ENCODE results near the gene ADCY9. TPM values are rescaled to one million over a fixed set of nuclear protein-coding genes. Genes with fewer than 3 reads are reported as not detected.

The ADCY9 gene
- total and polyA plus RNA-seq, 4 donors, result 7.9 to 40.1 (median 24.7) TPM

DNA sequence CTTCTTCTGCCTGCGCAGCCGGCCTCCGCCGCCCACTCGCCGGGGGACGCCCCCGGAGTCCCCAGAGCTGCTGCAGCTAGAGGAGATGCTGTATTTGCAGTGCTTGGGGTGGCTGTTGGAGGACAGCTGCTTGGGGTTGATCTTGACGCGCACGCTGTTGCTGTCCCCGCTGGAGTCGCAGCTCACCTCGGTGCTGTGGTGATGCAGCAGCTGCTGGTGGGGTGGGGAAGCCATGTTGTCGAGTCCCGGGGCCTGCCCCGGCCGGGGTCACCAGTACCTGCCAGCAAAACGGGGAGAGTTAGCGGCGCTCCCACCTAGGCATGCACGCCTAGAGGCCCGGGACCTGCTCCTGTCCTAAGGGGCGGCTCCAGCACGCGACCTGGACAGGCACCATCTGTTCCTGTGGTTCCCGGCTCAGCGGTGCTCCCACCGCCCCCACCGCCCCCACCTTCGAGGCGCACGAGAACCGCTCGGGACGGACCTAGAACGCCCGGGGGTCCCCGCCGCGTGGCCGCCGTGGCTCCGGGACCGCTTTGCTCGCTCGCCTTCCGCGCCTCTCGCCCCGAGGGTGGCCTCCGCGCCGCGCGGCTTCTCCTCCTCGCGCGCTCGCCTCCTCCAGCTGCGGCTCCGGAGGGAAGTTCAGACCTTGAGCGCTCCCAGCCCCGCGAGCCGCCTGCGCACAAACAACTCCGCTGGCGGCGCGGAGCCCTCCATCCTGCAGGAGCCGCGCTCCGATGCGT lies 863 bp downstream of the ADCY9 start:
- WGBS, 2 donors, result 1% methylated on average over 58 to 75 of the region's 75 CpGs
- Histone ChIP-seq H3K36me3 (ENCODE audit: control insufficient read depth in 1 of 2, insufficient read depth in 2 of 2, low read length in 1 of 2) (no peaks in the 10 kb centered on the region), H3K9me3 (ENCODE audit: control insufficient read depth, low read length) (no peaks in the 10 kb centered on the region), H3K27ac (ENCODE audit: low read depth in 1 of 2, low read length in 2 of 2) (peak overlapping the region; percentile 34 to 36), H3K4me3 (ENCODE audit: low read length in 2 of 2) (peak overlapping the region; percentile 86 to 88), H3K27me3 (ENCODE audit: control insufficient read depth in 1 of 2, insufficient read depth in 2 of 2, low read length in 1 of 2) (no peaks in the 10 kb centered on the region), H3K4me1 (ENCODE audit: control insufficient read depth in 1 of 2, insufficient read depth in 2 of 2, low read length in 2 of 2) (no peaks in the 10 kb centered on the region)
- intact Hi-C loops (cut with DNase I), result loop anchor here in 1 of 2 donors (5.0 to 10.0 kb wide), 3 partner anchors 67 to 158 kb away; no protein-coding TSS in a partner anchor
- DNase-seq (peak; percentile 76 to 88), ATAC-seq (ENCODE audit: low FRiP score) (peak; percentile 33)

DNA sequence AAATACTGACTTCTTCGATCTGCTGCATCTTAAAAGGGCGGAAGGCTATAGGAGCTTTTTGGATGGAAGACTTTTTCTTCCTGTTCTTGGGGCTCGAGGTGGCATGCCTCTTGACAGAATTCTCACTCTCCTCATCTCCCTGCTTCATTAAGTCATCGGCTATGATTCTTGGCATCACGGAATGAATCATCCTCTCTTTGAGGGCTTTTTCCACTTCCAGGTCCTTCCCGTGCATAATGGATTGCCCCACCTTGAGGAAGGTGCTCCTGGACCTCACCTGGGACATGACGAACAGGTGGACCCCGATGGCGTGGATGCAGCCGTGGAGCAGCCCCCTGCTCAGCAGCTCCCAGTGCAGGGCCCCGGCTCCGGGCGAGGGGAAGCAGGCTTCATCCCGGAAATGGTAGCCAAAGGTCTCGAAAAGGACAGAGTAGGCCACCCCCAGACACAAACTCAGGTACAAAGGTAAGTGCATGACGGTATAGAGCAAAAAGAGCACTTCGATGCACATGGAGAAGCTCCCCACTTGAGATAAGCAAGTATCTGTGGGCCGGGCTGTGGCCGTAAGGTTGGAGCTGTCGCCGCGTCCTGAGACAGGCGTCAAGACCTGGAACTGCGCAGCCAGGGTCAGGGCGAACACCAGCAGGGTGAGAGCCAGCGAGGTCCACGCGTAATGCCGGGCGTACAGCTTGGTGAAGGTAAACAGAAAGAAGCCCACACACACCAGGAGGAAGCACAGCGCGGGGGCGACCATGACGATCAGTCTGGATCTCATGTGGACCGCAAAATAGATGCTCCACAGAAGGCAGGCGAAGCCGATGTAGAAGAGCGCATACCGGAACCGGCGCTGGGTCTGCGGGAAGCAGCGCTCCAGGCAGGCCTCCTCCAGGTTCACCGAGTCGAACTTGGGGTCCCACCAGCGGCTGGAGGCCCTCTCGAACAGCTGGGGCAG lies 1.7 kb downstream of the ADCY9 start:
- peak; percentile 60 to 78 for DNase-seq
- no peaks in the 10 kb centered on the region for H3K36me3 ChIP-seq (ENCODE audit: control insufficient read depth in 1 of 2, insufficient read depth in 2 of 2, low read length in 1 of 2)
- intact Hi-C loops (cut with DNase I), result loop anchor here (1.0 to 10.0 kb wide), 6 partner anchors 62 to 157 kb away; no protein-coding TSS in a partner anchor
- H3K27ac ChIP-seq (ENCODE audit: low read depth in 1 of 2, low read length in 2 of 2), result peak overlapping the region in 1 of 2 donors; percentile 34
- peak overlapping the region; percentile 86 to 88 for H3K4me3 ChIP-seq (ENCODE audit: low read length in 2 of 2)
- peak; percentile 4 for ATAC-seq (ENCODE audit: low FRiP score)
- no peaks in the 10 kb centered on the region for H3K4me1 ChIP-seq (ENCODE audit: control insufficient read depth in 1 of 2, insufficient read depth in 2 of 2, low read length in 2 of 2)
- 26 to 31% methylated on average over 47 of the region's 47 CpGs for WGBS, 2 donors
- H3K27me3 ChIP-seq (ENCODE audit: control insufficient read depth in 1 of 2, insufficient read depth in 2 of 2, low read length in 1 of 2), result no peaks in the 10 kb centered on the region
- no peaks in the 10 kb centered on the region for H3K9me3 ChIP-seq (ENCODE audit: control insufficient read depth, low read length)

DNA sequence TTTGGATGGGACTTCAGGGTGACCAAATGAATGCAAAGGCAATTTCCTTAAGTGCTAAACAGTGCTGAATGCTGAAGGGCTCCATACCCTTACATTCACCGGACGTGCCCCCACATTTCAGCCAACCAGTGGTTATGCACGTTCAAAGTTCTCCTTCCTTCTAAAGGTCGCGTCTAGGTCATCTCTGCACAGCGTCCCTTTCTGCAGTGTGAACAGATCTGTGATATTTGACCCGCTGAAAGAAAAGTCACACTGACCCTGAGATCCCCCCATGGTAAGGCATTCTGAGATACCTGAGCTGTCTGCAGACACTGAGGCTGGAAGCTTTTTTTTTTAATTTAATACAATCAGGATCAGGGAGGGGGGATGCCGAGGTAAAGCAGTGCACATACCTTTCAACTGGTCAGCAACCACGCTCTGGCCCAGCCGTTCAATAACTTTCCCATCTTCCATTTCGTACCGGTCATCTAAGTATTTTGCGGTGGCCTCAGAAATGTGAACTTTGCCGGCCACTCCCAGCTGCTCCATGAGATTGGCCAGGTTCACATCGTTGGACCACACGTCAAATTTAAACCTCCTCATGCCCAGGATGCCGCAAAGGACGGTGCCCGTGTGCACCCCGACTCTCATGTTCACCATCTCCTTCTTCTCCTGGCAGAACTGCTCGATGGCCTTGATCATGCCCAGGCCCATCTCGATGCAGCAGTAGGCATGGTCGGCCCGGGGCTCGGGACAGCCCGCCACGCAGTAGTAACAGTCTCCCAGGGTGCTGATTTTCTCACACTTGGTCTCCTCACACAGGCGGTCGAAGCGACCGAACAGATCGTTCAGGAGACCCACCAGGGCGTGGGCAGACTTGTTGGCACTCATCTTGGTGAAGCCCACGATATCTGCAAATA lies 2.6 kb downstream of the ADCY9 start:
- H3K9me3 ChIP-seq (ENCODE audit: control insufficient read depth, low read length), result no peaks in the 10 kb centered on the region
- ATAC-seq (ENCODE audit: low FRiP score) (no peak), DNase-seq (peak in 1 of 2 donors; percentile 47)
- no peaks in the 10 kb centered on the region for H3K36me3 ChIP-seq (ENCODE audit: control insufficient read depth in 1 of 2, insufficient read depth in 2 of 2, low read length in 1 of 2)
- peak overlapping the region; percentile 79 to 83 for H3K4me3 ChIP-seq (ENCODE audit: low read length in 2 of 2)
- H3K27ac ChIP-seq (ENCODE audit: low read depth in 1 of 2, low read length in 2 of 2), result peak overlapping the region in 1 of 2 donors; percentile 38
- no peaks in the 10 kb centered on the region for H3K27me3 ChIP-seq (ENCODE audit: control insufficient read depth in 1 of 2, insufficient read depth in 2 of 2, low read length in 1 of 2)
- WGBS, 2 donors, result 15 to 21% methylated on average over 34 of the region's 34 CpGs
- no peaks in the 10 kb centered on the region for H3K4me1 ChIP-seq (ENCODE audit: control insufficient read depth in 1 of 2, insufficient read depth in 2 of 2, low read length in 2 of 2)
- intact Hi-C loops (cut with DNase I), result loop anchor here (1.0 to 10.0 kb wide), 4 partner anchors 61 to 140 kb away; no protein-coding TSS in a partner anchor

GRCh38 chr16:4111748-4112696 lies 4.2 kb downstream of the ADCY9 start:
- intact Hi-C loops (cut with DNase I), result loop anchor here (5.0 to 10.0 kb wide), 3 partner anchors 60 to 127 kb away; no protein-coding TSS in a partner anchor
- no peaks in the 10 kb centered on the region for H3K9me3 ChIP-seq (ENCODE audit: control insufficient read depth, low read length)
- WGBS, 2 donors, result 4 to 6% methylated on average over 16 of the region's 16 CpGs
- no peaks in the 10 kb centered on the region for H3K36me3 ChIP-seq (ENCODE audit: control insufficient read depth in 1 of 2, insufficient read depth in 2 of 2, low read length in 1 of 2)
- H3K4me1 ChIP-seq (ENCODE audit: control insufficient read depth in 1 of 2, insufficient read depth in 2 of 2, low read length in 2 of 2), result peaks cover 0 to 3% of the 10 kb centered on the region in 2 donors
- ATAC-seq (ENCODE audit: low FRiP score), result no peak
- DNase-seq, result peak in 1 of 2 donors; percentile 26
- no peaks in the 10 kb centered on the region for H3K27me3 ChIP-seq (ENCODE audit: control insufficient read depth in 1 of 2, insufficient read depth in 2 of 2, low read length in 1 of 2)
- peak overlapping the region in 1 of 2 donors; percentile 37 for H3K27ac ChIP-seq (ENCODE audit: low read depth in 1 of 2, low read length in 2 of 2)
- peak overlapping the region; percentile 79 to 83 for H3K4me3 ChIP-seq (ENCODE audit: low read length in 2 of 2)

DNA sequence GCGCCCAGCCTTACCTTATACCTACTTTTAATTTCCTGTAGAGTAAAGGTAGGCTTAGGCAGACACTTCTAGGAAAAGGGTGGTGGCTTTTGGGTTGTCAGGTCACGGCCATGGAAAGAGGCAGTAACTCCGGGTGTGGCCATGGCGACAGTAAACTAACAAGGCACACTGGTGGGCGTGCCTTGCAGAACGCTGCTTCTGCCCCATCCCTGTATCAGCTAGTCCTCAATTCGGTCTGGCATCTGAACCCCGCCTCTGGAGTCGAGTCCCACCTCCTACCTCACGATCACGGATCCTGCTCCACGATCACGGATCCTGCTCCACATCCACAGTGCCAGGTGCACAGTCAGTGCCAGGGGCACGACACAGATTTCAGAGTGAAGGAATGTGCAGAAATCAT lies 5.6 kb downstream of the ADCY9 start:
- intact Hi-C loops (cut with DNase I), result loop anchor here (5.0 to 10.0 kb wide), 3 partner anchors 58 to 126 kb away; no protein-coding TSS in a partner anchor
- 24 to 25% methylated on average over 14 of the region's 14 CpGs for WGBS, 2 donors

GRCh38 chr16:4110065-4110464 lies 6.2 kb downstream of the ADCY9 start:
- 84 to 88% methylated on average over 13 of the region's 13 CpGs for WGBS, 2 donors
- ATAC-seq (ENCODE audit: low FRiP score) (no peak), DNase-seq (peak in 1 of 2 donors; percentile 26)
- Histone ChIP-seq H3K36me3 (ENCODE audit: control insufficient read depth in 1 of 2, insufficient read depth in 2 of 2, low read length in 1 of 2) (no peaks in the 10 kb centered on the region), H3K27ac (ENCODE audit: low read depth in 1 of 2, low read length in 2 of 2) (no peak overlapping the region), H3K27me3 (ENCODE audit: control insufficient read depth in 1 of 2, insufficient read depth in 2 of 2, low read length in 1 of 2) (no peaks in the 10 kb centered on the region), H3K4me3 (ENCODE audit: low read length in 2 of 2) (no peak overlapping the region), H3K9me3 (ENCODE audit: control insufficient read depth, low read length) (no peaks in the 10 kb centered on the region), H3K4me1 (ENCODE audit: control insufficient read depth in 1 of 2, insufficient read depth in 2 of 2, low read length in 2 of 2) (peaks cover 1 to 3% of the 10 kb centered on the region in 2 donors)
- intact Hi-C loops (cut with DNase I), result loop anchor here (5.0 to 10.0 kb wide), 3 partner anchors 58 to 125 kb away; no protein-coding TSS in a partner anchor

More for the DNA sequence above, 5.6 kb downstream of the ADCY9 start:
- H3K36me3 ChIP-seq (ENCODE audit: control insufficient read depth in 1 of 2, insufficient read depth in 2 of 2, low read length in 1 of 2), result no peaks in the 10 kb centered on the region
- H3K9me3 ChIP-seq (ENCODE audit: control insufficient read depth, low read length), result no peaks in the 10 kb centered on the region
- H3K4me3 ChIP-seq (ENCODE audit: low read length in 2 of 2), result peak overlapping the region; percentile 15 to 38
- ATAC-seq (ENCODE audit: low FRiP score), result no peak
- H3K27ac ChIP-seq (ENCODE audit: low read depth in 1 of 2, low read length in 2 of 2), result peak overlapping the region in 1 of 2 donors; percentile 5
- no peaks in the 10 kb centered on the region for H3K27me3 ChIP-seq (ENCODE audit: control insufficient read depth in 1 of 2, insufficient read depth in 2 of 2, low read length in 1 of 2)
- peaks cover 0 to 3% of the 10 kb centered on the region in 2 donors for H3K4me1 ChIP-seq (ENCODE audit: control insufficient read depth in 1 of 2, insufficient read depth in 2 of 2, low read length in 2 of 2)
- DNase-seq, result peak in 1 of 2 donors; percentile 49

- peak in 1 of 2 donors; percentile 31 for DNase-seq
- WGBS, 2 donors, result 32 to 49% methylated on average over 11 of the region's 11 CpGs
- H3K9me3 ChIP-seq (ENCODE audit: control insufficient read depth, low read length), result no peaks in the 10 kb centered on the region
- intact Hi-C loops (cut with DNase I), result loop anchor here in 1 of 2 donors (10.0 kb wide), 1 partner anchor 54 kb away; no protein-coding TSS in a partner anchor
- no peak overlapping the region for H3K4me3 ChIP-seq (ENCODE audit: low read length in 2 of 2)
- no peak for ATAC-seq (ENCODE audit: low FRiP score)
- H3K4me1 ChIP-seq (ENCODE audit: control insufficient read depth in 1 of 2, insufficient read depth in 2 of 2, low read length in 2 of 2), result peaks cover 1 to 3% of the 10 kb centered on the region in 2 donors
- no peaks in the 10 kb centered on the region for H3K36me3 ChIP-seq (ENCODE audit: control insufficient read depth in 1 of 2, insufficient read depth in 2 of 2, low read length in 1 of 2)
- H3K27me3 ChIP-seq (ENCODE audit: control insufficient read depth in 1 of 2, insufficient read depth in 2 of 2, low read length in 1 of 2), result no peaks in the 10 kb centered on the region
- no peak overlapping the region for H3K27ac ChIP-seq (ENCODE audit: low read depth in 1 of 2, low read length in 2 of 2)
Measured at GRCh38 chr16:4109250-4109736, 6.9 kb downstream of the ADCY9 start.
